ENCODE results near the gene CHDH.

GRCh38 chr3:53822331-53822741 is 23.9 kb downstream of the CHDH start:
- no peak for TF ChIP-seq POLR2A (IDR thresholded peaks at IDR 0.05)
- TF ChIP-seq, protein P1, sequence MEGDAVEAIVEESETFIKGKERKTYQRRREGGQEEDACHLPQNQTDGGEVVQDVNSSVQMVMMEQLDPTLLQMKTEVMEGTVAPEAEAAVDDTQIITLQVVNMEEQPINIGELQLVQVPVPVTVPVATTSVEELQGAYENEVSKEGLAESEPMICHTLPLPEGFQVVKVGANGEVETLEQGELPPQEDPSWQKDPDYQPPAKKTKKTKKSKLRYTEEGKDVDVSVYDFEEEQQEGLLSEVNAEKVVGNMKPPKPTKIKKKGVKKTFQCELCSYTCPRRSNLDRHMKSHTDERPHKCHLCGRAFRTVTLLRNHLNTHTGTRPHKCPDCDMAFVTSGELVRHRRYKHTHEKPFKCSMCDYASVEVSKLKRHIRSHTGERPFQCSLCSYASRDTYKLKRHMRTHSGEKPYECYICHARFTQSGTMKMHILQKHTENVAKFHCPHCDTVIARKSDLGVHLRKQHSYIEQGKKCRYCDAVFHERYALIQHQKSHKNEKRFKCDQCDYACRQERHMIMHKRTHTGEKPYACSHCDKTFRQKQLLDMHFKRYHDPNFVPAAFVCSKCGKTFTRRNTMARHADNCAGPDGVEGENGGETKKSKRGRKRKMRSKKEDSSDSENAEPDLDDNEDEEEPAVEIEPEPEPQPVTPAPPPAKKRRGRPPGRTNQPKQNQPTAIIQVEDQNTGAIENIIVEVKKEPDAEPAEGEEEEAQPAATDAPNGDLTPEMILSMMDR (IDR thresholded peaks at IDR 0.05) = no peak

All from uterus (tissue), 2 donors.